ENCODE measurements around the gene PIH1D1.

GRCh38 chr19:49428547-49429451 lies 22.8 kb downstream of the PIH1D1 start:
- TF ChIP-seq CTCF (conservative IDR thresholded peaks at IDR 0.05; ENCODE audit: low read depth, low read length) (no peak), EZH2 (IDR thresholded peaks at IDR 0.05; ENCODE audit: borderline replicate concordance, low read depth, low read length, poor library complexity, severe bottlenecking) (no peak)
